IPS DF 6.9 (cell line): ENCODE results near the gene AATK.

Experiments used
- DNase-seq: peaks from one replicate; pipeline ENCODE4 v3.0.0-alpha.2; 2013; ENCODE audit warnings: low read depth, low spot score
- H3K27ac ChIP-seq: one replicate; pipeline ENCODE4 v1.5.1; 2013; ENCODE audit warnings: low read length, control low read depth
- H3K27me3 ChIP-seq: 2 replicates; pipeline ENCODE4 v1.6.1; 2013; ENCODE audit warnings: mild to moderate bottlenecking, low read length; ENCODE audit not compliant: control insufficient read depth, insufficient read depth
- H3K36me3 ChIP-seq: 2 replicates; pipeline ENCODE4 v1.6.1; 2013; ENCODE audit warnings: low read length; ENCODE audit not compliant: control insufficient read depth, insufficient read depth
- H3K4me1 ChIP-seq: 2 replicates; pipeline ENCODE4 v1.6.1; 2013; ENCODE audit warnings: low read length; ENCODE audit not compliant: control insufficient read depth, insufficient read depth
- H3K4me3 ChIP-seq: 2 replicates; pipeline ENCODE4 v1.5.1; 2013; ENCODE audit warnings: mild to moderate bottlenecking, low read length
- H3K9me3 ChIP-seq: 2 replicates; pipeline ENCODE4 v1.6.1; 2013; ENCODE audit warnings: low read length, inconsistent platforms; ENCODE audit not compliant: control insufficient read depth, insufficient read depth
- WGBS: extraction: QIAGEN DNeasy Blood & Tissue Kit; methylation state at CpG from one replicate; pipeline ENCODE4 v1.1.7; 2013; ENCODE audit warnings: mixed read lengths, missing lambda C conversion rate; ENCODE audit not compliant: insufficient read length, insufficient coverage; 5-methylcytosine and 5-hydroxymethylcytosine counted together

Gene AATK

DNA sequence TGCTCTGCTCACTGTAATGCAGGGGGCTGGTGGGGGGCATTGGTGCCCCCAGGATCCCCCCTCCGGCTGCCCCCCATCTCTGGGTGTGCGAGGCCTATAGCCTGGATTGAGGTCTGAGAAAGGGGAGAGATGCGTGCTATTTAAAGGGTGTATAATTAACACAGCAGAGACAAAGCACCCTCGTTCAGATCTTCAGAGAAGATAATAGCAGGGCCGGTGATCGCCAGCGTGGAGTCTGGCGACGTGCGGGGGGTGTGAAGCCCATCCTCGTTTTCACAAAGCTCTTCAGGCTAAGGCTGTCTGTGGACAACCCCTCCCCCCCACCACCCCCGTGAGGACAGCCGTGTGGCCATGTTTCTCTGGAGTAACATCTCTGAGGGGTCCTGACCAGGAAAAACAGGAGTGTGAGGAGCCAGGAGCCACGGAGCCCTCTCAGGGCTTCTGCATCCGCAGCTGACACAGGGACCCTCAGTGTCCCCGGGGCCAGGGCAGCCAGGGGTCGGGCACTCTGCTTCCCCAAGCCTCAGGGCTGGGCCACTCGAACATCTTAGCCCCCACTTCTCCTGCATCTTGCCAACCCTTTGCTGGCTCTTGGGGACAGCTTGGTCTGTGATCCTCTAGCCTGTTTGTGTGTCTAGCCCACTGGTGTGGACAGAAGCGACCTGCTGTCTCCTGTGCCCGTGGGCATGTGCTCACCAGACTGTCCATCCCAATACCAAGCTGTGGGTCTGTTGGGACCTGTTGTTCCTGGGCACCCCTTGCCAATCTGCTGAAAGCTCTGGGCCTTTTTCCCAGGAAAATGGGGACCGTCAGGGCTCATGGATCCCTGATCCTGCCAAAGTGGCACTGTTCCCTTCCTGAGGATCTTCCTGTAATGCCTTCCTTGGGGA, 72.2 kb downstream of the AATK start:
- no peak for DNase-seq
- Histone ChIP-seq H3K4me1 (peaks cover 21% of the 10 kb centered on the region), H3K4me3 (no peak overlapping the region), H3K27me3 (no peaks in the 10 kb centered on the region), H3K27ac (no peak overlapping the region), H3K36me3 (no peaks in the 10 kb centered on the region), H3K9me3 (no peaks in the 10 kb centered on the region)
- no CpG with 5 or more reads among the region's 21 CpGs for WGBS

GRCh38 chr17:81092518-81093095, 73.4 kb downstream of the AATK start:
- no CpG with 5 or more reads among the region's 24 CpGs for WGBS
- Histone ChIP-seq H3K4me3 (no peak overlapping the region), H3K9me3 (no peaks in the 10 kb centered on the region), H3K4me1 (peaks cover 20% of the 10 kb centered on the region), H3K36me3 (no peaks in the 10 kb centered on the region), H3K27ac (no peak overlapping the region), H3K27me3 (no peaks in the 10 kb centered on the region)
- DNase-seq, result no peak

GRCh38 chr17:81091774-81092517, 74.1 kb downstream of the AATK start:
- no peak overlapping the region for H3K4me3 ChIP-seq
- WGBS, result no CpG with 5 or more reads among the region's 23 CpGs
- no peak for DNase-seq
- H3K4me1 ChIP-seq, result peaks cover 16% of the 10 kb centered on the region
- H3K27me3 ChIP-seq, result no peaks in the 10 kb centered on the region
- no peaks in the 10 kb centered on the region for H3K9me3 ChIP-seq
- H3K27ac ChIP-seq, result no peak overlapping the region
- H3K36me3 ChIP-seq, result no peaks in the 10 kb centered on the region

- Histone ChIP-seq H3K9me3 (no peaks in the 10 kb centered on the region), H3K27ac (no peak overlapping the region), H3K36me3 (no peaks in the 10 kb centered on the region), H3K4me3 (no peak overlapping the region), H3K4me1 (peaks cover 14% of the 10 kb centered on the region), H3K27me3 (no peaks in the 10 kb centered on the region)
- no CpG with 5 or more reads among the region's 9 CpGs for WGBS
- DNase-seq, result no peak
These were observed 74.9 kb downstream of the AATK start for GRCh38 chr17:81091154-81091553.

GRCh38 chr17:81090361-81091136, 75.5 kb downstream of the AATK start:
- H3K36me3 ChIP-seq, result peaks cover under 1% of the 10 kb centered on the region; the same call in 1 of the 2 replicates
- no peak overlapping the region for H3K4me3 ChIP-seq
- no peaks in the 10 kb centered on the region for H3K27me3 ChIP-seq
- WGBS, result no CpG with 5 or more reads among the region's 26 CpGs
- no peak for DNase-seq
- H3K27ac ChIP-seq, result no peak overlapping the region
- H3K4me1 ChIP-seq, result peaks cover 14% of the 10 kb centered on the region
- no peaks in the 10 kb centered on the region for H3K9me3 ChIP-seq

DNA sequence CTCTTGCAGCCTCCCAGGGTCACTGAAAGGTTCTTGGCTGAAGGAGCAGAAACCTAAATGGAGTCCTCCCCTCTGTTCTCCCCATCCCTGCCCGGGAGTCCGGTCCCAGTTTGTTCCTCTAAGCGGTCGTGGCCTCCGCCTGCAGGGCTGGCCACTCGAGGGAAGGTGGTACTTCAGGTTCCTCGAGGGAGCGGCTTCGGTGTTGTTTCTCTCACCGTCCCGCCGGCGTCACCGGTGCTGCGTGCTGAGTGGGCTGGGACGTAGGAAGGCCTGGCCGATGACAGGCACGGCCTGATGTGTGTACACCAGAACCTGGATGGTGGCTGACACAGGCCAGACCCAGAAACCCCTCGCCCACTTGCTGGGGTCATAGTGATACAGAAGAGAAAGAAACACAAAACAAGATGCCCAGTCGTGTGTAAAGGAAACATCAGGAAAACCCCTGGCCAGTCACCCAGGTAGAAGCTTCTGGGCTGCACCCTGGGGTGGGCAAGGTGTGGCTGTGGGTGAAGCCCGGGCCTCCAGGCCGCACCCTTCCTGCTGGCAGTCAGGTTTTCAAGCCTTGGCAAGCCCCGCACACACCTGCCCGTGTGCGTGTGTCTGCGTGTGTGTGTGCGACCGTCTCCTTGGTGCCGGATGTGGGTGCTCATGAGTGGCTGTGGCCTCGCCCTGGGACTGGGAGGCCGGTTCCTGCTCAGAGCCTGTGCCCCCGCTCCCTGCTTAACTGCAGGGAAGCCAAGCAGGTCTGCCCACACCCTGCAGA, 79.1 kb downstream of the AATK start:
- no peak for DNase-seq
- H3K9me3 ChIP-seq, result no peaks in the 10 kb centered on the region
- no CpG with 5 or more reads among the region's 32 CpGs for WGBS
- peaks cover 5% of the 10 kb centered on the region; the same call in 1 of the 2 replicates for H3K4me1 ChIP-seq
- H3K27me3 ChIP-seq, result no peaks in the 10 kb centered on the region
- no peak overlapping the region for H3K27ac ChIP-seq
- peaks cover 5% of the 10 kb centered on the region; the same call in 1 of the 2 replicates for H3K36me3 ChIP-seq
- H3K4me3 ChIP-seq, result no peak overlapping the region

GRCh38 chr17:81085420-81085911, 80.6 kb downstream of the AATK start:
- H3K36me3 ChIP-seq, result peaks cover 5% of the 10 kb centered on the region; the same call in 1 of the 2 replicates
- WGBS, result no CpG with 5 or more reads among the region's 20 CpGs
- H3K9me3 ChIP-seq, result no peaks in the 10 kb centered on the region
- H3K27me3 ChIP-seq, result no peaks in the 10 kb centered on the region
- H3K27ac ChIP-seq, result no peak overlapping the region
- no peak overlapping the region for H3K4me3 ChIP-seq
- no peak for DNase-seq
- H3K4me1 ChIP-seq, result peaks cover 2% of the 10 kb centered on the region; the same call in 1 of the 2 replicates

DNA sequence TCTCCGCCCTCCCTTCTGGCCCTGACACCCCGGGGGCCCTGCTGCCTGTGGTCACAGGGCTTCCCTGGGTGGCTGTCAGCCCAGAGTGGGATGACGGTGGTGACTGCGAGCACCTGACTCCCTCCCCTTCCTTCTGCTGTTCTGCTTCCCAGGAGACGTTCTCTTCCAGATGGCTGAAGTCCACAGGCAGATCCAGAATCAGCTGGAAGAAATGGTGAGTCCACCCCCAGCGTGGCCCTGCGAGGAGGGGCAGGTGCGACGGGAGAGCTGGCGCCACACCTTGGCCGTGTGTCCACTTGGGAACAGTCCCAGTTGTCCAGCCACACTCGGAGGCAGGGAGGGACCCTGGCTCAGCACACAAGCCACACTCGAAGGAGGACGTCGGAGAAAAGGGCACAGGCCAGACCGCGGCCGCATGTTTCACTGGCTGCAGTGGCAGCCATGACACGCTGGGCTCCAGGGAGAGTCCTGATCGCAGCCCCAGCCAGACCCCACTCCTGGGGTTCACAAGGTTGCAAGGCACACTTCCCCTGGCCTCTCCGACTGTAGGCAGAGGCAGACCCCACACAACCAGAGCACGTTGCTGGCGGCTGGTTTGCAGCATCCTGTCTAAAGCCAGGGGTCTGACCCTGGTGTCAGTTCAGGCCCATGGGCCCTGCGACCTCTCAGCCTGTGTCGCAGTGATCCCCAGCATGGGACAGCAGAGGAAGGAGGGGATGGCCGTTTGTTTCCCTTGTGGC, 81.2 kb downstream of the AATK start:
- no peak overlapping the region for H3K4me3 ChIP-seq
- H3K27me3 ChIP-seq, result no peaks in the 10 kb centered on the region
- no peak overlapping the region for H3K27ac ChIP-seq
- no peaks in the 10 kb centered on the region; the same call in 1 of the 2 replicates for H3K4me1 ChIP-seq
- H3K9me3 ChIP-seq, result no peaks in the 10 kb centered on the region
- DNase-seq, result no peak
- H3K36me3 ChIP-seq, result peaks cover 6% of the 10 kb centered on the region
- no CpG with 5 or more reads among the region's 26 CpGs for WGBS
